Colonic mucosa (tissue), 4 donors: ENCODE measurements around the gene PYCARD. TPM values are rescaled to one million over a fixed set of nuclear protein-coding genes. Genes with fewer than 3 reads are reported as not detected.
A peak's percentile ranks its signal among the peaks of the same experiment; 100 is the strongest.

Experiments
- DNase-seq: peaks from one replicate; pipeline ENCODE4 v3.0.0-alpha.2; 2020
- H3K27ac ChIP-seq: fragments of 200-600 bp; one replicate; pipeline ENCODE4 v1.8.0; 2021
- H3K27me3 ChIP-seq: fragments of 200-600 bp; one replicate; pipeline ENCODE4 v1.8.0; 2021
- H3K36me3 ChIP-seq: fragments of 200-600 bp; one replicate; pipeline ENCODE4 v1.8.0; 2021
- H3K4me1 ChIP-seq: fragments of 200-600 bp; one replicate; pipeline ENCODE4 v1.8.0; 2021; ENCODE audit warnings: mild to moderate bottlenecking
- H3K4me3 ChIP-seq: fragments of 200-600 bp; one replicate; pipeline ENCODE4 v1.8.0; 2021
- H3K9ac ChIP-seq, 2 donors: one replicate each; pipeline ENCODE4 v1.7.0; 2013; ENCODE audit warnings: control low read depth in 2 of 2, low read depth in 2 of 2, low read length in 2 of 2
- H3K9me3 ChIP-seq: fragments of 200-600 bp; one replicate; pipeline ENCODE4 v1.8.0; 2021
- intact Hi-C: fragments of 100-400 bp; cut with DNase I; formaldehyde crosslinking; loops from one replicate; pipeline ENCODE4 v1.14.1; 2022
- total RNA-seq, 2 donors: library from RNA; stranded (reverse); fragmentation: NEBNext Ultra II Directional in 1 of 2; extraction: Animal tissue kit (Norgen Biotek cat#: 25700) in 1 of 2; gene quantifications; one replicate each; pipeline ENCODE4 v1.2.1, GENCODE V29; 2021
- TF ChIP-seq, protein P1 (sequence below): fragments of 200-600 bp; IDR thresholded peaks from one replicate; pipeline ENCODE4 v1.8.0; 2022; ENCODE audit warnings: antibody characterized with exemption, mild to moderate bottlenecking
- donor health status: healthy.
- donor health status: DM: no; HTN: no; CAD: no.
- donor health status: DM: no; HTN: no; CAD: no.

PYCARD gene
- total RNA-seq, 2 donors from 2014 or later, result 118 to 119 TPM

DNA sequence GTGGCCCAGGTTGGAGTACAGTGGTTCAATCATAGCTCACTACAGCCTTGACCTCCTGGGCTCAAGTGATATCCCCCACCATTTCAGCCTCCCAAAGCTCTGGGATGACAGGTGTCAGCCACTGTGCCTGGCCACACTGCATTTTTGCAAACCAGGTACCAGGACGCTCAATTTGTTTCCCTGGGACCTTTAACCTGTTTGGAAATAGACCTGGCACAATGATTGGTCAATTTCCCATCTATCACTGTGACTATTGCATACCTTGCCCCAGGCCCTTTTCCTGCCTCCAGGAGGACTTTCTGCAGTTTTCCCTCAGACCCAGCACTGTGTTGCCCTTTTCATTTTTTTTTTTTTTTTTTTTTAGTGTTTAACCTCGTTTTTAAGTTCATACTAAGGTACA is 33.7 kb downstream of the PYCARD start:
- Histone ChIP-seq H3K4me3 (no peak overlapping the region), H3K27ac (no peak overlapping the region), H3K9ac (no peak overlapping the region), H3K4me1 (no peaks in the 10 kb centered on the region), H3K27me3 (no peaks in the 10 kb centered on the region), H3K9me3 (no peaks in the 10 kb centered on the region), H3K36me3 (no peaks in the 10 kb centered on the region)
- DNase-seq, result no peak
- TF ChIP-seq, protein P1, sequence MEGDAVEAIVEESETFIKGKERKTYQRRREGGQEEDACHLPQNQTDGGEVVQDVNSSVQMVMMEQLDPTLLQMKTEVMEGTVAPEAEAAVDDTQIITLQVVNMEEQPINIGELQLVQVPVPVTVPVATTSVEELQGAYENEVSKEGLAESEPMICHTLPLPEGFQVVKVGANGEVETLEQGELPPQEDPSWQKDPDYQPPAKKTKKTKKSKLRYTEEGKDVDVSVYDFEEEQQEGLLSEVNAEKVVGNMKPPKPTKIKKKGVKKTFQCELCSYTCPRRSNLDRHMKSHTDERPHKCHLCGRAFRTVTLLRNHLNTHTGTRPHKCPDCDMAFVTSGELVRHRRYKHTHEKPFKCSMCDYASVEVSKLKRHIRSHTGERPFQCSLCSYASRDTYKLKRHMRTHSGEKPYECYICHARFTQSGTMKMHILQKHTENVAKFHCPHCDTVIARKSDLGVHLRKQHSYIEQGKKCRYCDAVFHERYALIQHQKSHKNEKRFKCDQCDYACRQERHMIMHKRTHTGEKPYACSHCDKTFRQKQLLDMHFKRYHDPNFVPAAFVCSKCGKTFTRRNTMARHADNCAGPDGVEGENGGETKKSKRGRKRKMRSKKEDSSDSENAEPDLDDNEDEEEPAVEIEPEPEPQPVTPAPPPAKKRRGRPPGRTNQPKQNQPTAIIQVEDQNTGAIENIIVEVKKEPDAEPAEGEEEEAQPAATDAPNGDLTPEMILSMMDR, result no peak
- intact Hi-C loops, result no loop called here

DNA sequence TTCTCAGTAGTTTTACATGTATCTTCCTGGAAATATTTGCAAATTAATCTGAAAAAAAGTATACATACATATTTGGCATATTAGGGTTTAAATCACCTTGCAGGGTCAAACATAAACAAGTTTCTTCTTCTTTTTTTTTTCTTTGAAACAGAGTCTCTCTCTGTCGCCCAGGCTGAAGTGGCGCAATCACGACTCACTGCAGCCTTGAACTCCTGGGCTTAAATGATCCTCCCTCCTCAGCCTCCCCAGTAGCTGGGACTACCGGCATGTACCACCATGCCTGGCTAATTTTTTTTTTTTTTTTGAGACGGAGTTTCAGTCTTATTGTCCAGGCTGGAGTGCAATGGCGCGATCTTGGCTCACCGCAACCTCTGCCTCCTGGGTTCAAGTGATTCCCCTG is 35.2 kb downstream of the PYCARD start:
- TF ChIP-seq, protein P1, result no peak
- Histone ChIP-seq H3K9me3 (no peaks in the 10 kb centered on the region), H3K4me1 (no peaks in the 10 kb centered on the region), H3K9ac (no peak overlapping the region), H3K27ac (no peak overlapping the region), H3K4me3 (no peak overlapping the region), H3K27me3 (no peaks in the 10 kb centered on the region), H3K36me3 (no peaks in the 10 kb centered on the region)
- DNase-seq, result no peak
- intact Hi-C loops, result no loop called here

DNA sequence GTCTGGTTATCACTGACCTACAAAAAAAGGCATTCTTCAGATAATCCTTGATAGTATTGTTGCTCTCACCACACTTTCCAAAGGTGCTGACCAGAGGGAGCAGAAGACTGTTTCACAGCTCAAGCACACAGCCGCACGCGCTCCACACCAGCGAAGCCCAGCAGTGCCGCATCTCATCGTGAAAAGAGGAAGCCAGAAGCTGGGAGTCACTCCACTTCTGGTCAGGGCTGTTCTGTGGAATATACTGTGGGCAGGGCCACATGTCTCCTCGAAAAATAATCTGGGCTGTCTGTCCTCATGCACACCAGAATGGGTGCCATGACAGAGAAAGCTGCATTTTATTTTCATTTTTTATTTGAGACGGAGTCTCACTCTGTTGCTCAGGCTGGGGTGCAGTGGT is 45.4 kb downstream of the PYCARD start:
- H3K27me3 ChIP-seq, result no peaks in the 10 kb centered on the region
- H3K36me3 ChIP-seq, result no peaks in the 10 kb centered on the region
- no peak overlapping the region for H3K27ac ChIP-seq
- no peak overlapping the region for H3K9ac ChIP-seq
- H3K4me3 ChIP-seq, result no peak overlapping the region
- H3K4me1 ChIP-seq, result no peaks in the 10 kb centered on the region
- TF ChIP-seq, protein P1, result no peak
- H3K9me3 ChIP-seq, result no peaks in the 10 kb centered on the region
- intact Hi-C loops, result loop anchor here (10.0 kb wide), 1 partner anchor 62 kb away; the partner anchor contains the start of gene VKORC1
- DNase-seq, result peak; percentile 28

Other genes with a start within 250 kb of the PYCARD start
- gene SETD1A, start 245.0 kb downstream of the PYCARD start, total RNA-seq, result 10 to 100 TPM; 11.6 to 15.9 TPM
- gene HSD3B7, start 217.6 kb downstream of the PYCARD start, total RNA-seq, result 10 to 100 TPM; 19.0 to 20.9 TPM
- under 1 TPM; 0.35 to 0.52 TPM for gene STX1B, start 192.1 kb downstream of the PYCARD start, total RNA-seq
- 10 to 100 TPM; 70.8 to 71.4 TPM for gene STX4, start 169.2 kb downstream of the PYCARD start, total RNA-seq
- 10 to 100 TPM in 1 of 2 donors, 1 to 10 TPM in 1; 7.8 to 12.8 TPM for gene ZNF668, start 128.5 kb downstream of the PYCARD start, total RNA-seq
- gene ZNF646, start 128.3 kb downstream of the PYCARD start, total RNA-seq, result 10 to 100 TPM; 18.4 to 20.0 TPM
- 1 to 10 TPM in 1 of 2 donors, under 1 TPM in 1; 0.77 to 2.6 TPM for gene PRSS53, start 113.8 kb downstream of the PYCARD start, total RNA-seq
- 10 to 100 TPM; 39.5 to 50.3 TPM for gene VKORC1, start 108.0 kb downstream of the PYCARD start, total RNA-seq
- 10 to 100 TPM; 41.3 to 43.4 TPM for gene BCKDK, start 94.4 kb downstream of the PYCARD start, total RNA-seq
- 10 to 100 TPM; 42.2 to 69.5 TPM for gene KAT8, start 85.1 kb downstream of the PYCARD start, total RNA-seq
- gene PRSS8, start 67.0 kb downstream of the PYCARD start, total RNA-seq, result 100 to 1,000 TPM; 337 to 347 TPM
- gene PRSS36, start 52.7 kb downstream of the PYCARD start, total RNA-seq, result 1 to 10 TPM; 3.6 to 6.4 TPM
- 100 to 1,000 TPM; 134 to 252 TPM for gene FUS, start 22.6 kb downstream of the PYCARD start, total RNA-seq
- under 1 TPM in 1 of 2 donors, not detected in 1; 0.02 TPM for gene TRIM72, start 11.4 kb upstream of the PYCARD start, total RNA-seq
- not detected for gene PYDC1, start 14.4 kb upstream of the PYCARD start, total RNA-seq
- gene ITGAM, start 57.2 kb upstream of the PYCARD start, total RNA-seq, result 1 to 10 TPM; 2.7 to 3.7 TPM
- gene ITGAX, start 152.4 kb upstream of the PYCARD start, total RNA-seq, result 1 to 10 TPM; 1.4 to 5.9 TPM
- under 1 TPM in 1 of 2 donors, not detected in 1; 0.05 TPM for gene ITGAD, start 190.6 kb upstream of the PYCARD start, total RNA-seq
- not detected for gene COX6A2, start 225.6 kb upstream of the PYCARD start, total RNA-seq
- under 1 TPM; 0.17 to 0.45 TPM for gene ZNF843, start 240.0 kb upstream of the PYCARD start, total RNA-seq